Activated naive CD8-positive, alpha-beta T cell (primary cell): ENCODE data around the gene UNC45A.
"Not testable (repeated sequence)": the region's sequence is repeated elsewhere in the genome, so short reads cannot be mapped to it uniquely, and the experiment has no call there.

Source experiments
- H3K27ac Mint-ChIP-seq: one replicate; pipeline ENCODE4 v1.8.0; 2021; ENCODE audit warnings: mixed read lengths
- H3K27me3 Mint-ChIP-seq: one replicate; pipeline ENCODE4 v1.8.0; 2021; ENCODE audit warnings: mixed read lengths
- H3K36me3 Mint-ChIP-seq: one replicate; pipeline ENCODE4 v1.8.0; 2021; ENCODE audit warnings: mixed read lengths
- H3K4me1 Mint-ChIP-seq: one replicate; pipeline ENCODE4 v1.8.0; 2021; ENCODE audit warnings: low read depth, mixed read lengths
- H3K4me3 Mint-ChIP-seq: one replicate; pipeline ENCODE4 v1.8.0; 2021; ENCODE audit warnings: mild to moderate bottlenecking, mixed read lengths
- H3K9me3 Mint-ChIP-seq: one replicate; pipeline ENCODE4 v1.8.0; 2021; ENCODE audit warnings: low read depth, mixed read lengths

Gene UNC45A

GRCh38 chr15:90922712-90923322, 12.3 kb upstream of the UNC45A start:
- H3K4me3 Mint-ChIP-seq, H3K27me3 Mint-ChIP-seq, H3K9me3 Mint-ChIP-seq, H3K27ac Mint-ChIP-seq, H3K4me1 Mint-ChIP-seq, H3K36me3 Mint-ChIP-seq: not testable (repeated sequence)

DNA sequence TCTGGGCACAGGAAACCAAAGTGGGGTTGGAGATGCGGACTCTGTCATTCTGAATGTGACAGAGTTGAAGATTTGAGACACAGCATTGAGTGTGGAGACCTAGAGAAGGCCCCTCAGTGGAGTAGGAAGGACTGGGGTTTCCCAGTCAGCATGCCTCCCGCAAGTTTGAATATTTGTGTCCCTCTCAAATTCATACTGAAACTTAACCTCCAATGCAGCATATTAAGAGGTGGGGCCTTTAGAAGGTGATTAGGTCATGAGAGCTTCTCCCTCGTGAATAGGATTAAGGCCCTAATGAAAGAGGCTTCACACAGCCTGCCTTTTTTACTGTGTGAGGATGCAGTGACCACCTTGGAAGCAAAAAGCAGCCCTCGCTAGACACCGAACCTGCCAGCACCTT, 10.7 kb upstream of the UNC45A start:
- no peaks in the 10 kb centered on the region for H3K27me3 Mint-ChIP-seq
- no peaks in the 10 kb centered on the region for H3K9me3 Mint-ChIP-seq
- no peak overlapping the region for H3K27ac Mint-ChIP-seq
- H3K36me3 Mint-ChIP-seq, result peaks cover 5% of the 10 kb centered on the region
- H3K4me3 Mint-ChIP-seq, result no peak overlapping the region
- H3K4me1 Mint-ChIP-seq, result peaks cover 7% of the 10 kb centered on the region

DNA sequence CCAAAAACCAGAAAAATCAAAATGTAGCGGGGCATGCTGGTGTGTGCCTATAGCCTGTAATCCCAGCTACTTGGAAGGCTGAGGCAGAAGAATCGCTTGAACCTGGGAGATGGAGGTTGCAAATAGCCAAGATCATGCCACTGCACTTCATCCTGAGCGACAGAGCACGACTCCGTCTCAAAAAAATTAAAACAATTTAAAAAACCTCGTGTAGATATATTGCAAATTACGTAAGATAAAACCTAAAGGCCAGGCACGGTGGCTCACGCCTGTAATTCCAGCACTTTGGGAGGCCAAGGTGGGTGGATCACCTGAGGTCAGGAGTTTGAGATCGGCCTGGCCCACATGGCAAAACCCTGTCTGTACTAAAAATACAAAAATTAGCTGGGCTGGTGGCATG, 8.3 kb upstream of the UNC45A start:
- H3K27ac Mint-ChIP-seq, H3K4me3 Mint-ChIP-seq: not testable (repeated sequence)

GRCh38 chr15:90928106-90928505, 7.0 kb upstream of the UNC45A start:
- not testable (repeated sequence) for H3K27ac Mint-ChIP-seq, H3K27me3 Mint-ChIP-seq, H3K9me3 Mint-ChIP-seq, H3K36me3 Mint-ChIP-seq
- H3K4me1 Mint-ChIP-seq, result peaks cover 30% of the 10 kb centered on the region
- H3K4me3 Mint-ChIP-seq, result peak overlapping the region; percentile 51

More for the DNA sequence above, 8.3 kb upstream of the UNC45A start:
- H3K27me3 Mint-ChIP-seq, H3K9me3 Mint-ChIP-seq, H3K36me3 Mint-ChIP-seq: not testable (repeated sequence)
- peaks cover 25% of the 10 kb centered on the region for H3K4me1 Mint-ChIP-seq

- no peaks in the 10 kb centered on the region for H3K27me3 Mint-ChIP-seq
- H3K4me1 Mint-ChIP-seq, result peaks cover 34% of the 10 kb centered on the region
- H3K27ac Mint-ChIP-seq, result peak overlapping the region; percentile 98
- no peaks in the 10 kb centered on the region for H3K36me3 Mint-ChIP-seq
- peak overlapping the region; percentile 98 for H3K4me3 Mint-ChIP-seq
- H3K9me3 Mint-ChIP-seq, result no peaks in the 10 kb centered on the region
These were observed 5.7 kb upstream of the UNC45A start for GRCh38 chr15:90929246-90930019.

- H3K36me3 Mint-ChIP-seq, result no peaks in the 10 kb centered on the region
- peak overlapping the region; percentile 98 for H3K4me3 Mint-ChIP-seq
- H3K9me3 Mint-ChIP-seq, result no peaks in the 10 kb centered on the region
- peaks cover 35% of the 10 kb centered on the region for H3K4me1 Mint-ChIP-seq
- H3K27ac Mint-ChIP-seq, result peak overlapping the region; percentile 98
- no peaks in the 10 kb centered on the region for H3K27me3 Mint-ChIP-seq
These were observed 4.1 kb upstream of the UNC45A start for GRCh38 chr15:90930861-90931574.

- Mint-ChIP-seq H3K27me3 (no peaks in the 10 kb centered on the region), H3K9me3 (no peaks in the 10 kb centered on the region), H3K27ac (peak overlapping the region; percentile 98), H3K36me3 (peaks cover 3% of the 10 kb centered on the region), H3K4me3 (peak overlapping the region; percentile 98), H3K4me1 (peaks cover 40% of the 10 kb centered on the region)
These were observed 3.6 kb upstream of the UNC45A start for GRCh38 chr15:90931575-90931827.

DNA sequence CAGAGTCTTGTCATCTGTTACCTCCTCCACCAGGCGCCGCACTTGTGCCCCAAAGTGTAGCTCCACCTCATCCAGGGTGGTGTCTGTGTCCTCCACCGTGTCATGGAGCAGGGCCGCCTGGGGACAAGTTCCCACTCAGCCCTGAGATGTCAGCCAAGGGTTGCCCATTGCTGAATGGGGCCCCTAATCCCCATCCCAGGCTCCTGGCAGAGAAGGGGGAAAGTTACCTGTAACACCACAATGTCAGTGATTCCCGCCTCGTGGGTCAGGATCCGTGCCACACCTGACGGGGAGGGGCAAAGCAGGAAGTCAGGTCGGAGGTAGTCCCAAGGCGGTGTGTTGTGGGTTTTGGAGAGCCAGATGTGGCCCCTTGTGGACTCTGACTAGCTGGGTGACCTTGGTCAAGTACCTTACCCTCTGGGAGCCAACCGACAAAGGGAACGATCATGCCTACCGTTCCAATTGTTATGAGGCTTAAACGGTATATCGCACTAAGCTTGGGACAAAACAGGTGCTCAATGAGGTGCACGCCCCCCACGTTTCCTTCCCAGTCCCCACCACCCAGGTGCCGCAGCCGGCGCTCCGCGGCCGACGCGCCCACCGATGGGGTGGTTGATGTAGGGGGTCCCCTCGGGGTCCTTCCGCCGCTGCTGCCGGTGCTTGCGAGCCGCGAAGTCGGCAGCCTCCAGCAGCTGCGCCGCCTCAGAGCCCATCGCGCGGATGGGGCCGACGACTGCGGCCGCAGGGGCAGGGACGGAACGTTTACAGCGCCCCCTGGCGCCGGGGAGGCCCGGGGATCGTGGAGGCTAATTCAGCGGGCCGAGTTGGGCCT, 3.0 kb upstream of the UNC45A start, which contains the start of gene HDDC3:
HDDC3 (minus strand) TSS at position 722 of the 832 bp plus-strand sequence; CDS start at position 713, 9 bp downstream.
- Mint-ChIP-seq H3K9me3 (no peaks in the 10 kb centered on the region), H3K4me3 (peak within 1 kb of the TSS; percentile 98), H3K4me1 (peaks cover 44% of the 10 kb centered on the region), H3K36me3 (peaks cover 3% of the 10 kb centered on the region), H3K27me3 (no peaks in the 10 kb centered on the region), H3K27ac (peak within 1 kb of the TSS; percentile 98)

DNA sequence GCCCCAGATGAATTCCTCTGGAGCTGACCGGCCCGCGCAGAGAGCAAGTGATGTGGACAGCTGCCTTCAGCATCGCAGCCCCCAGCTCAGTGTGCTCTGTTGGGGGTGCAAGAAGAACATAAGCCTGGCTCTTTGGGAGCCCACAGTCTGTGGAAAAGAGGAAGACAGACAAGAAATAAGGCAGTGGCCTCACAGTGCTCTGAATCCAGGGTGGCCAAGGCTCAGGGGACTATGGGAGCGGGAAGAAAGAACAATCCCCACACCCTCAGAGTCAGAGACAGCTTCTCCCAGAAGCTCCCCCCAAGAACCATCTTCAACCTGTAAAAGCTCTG, 2.5 kb upstream of the UNC45A start:
- H3K4me3 Mint-ChIP-seq, result peak overlapping the region; percentile 98
- peaks cover 44% of the 10 kb centered on the region for H3K4me1 Mint-ChIP-seq
- H3K27ac Mint-ChIP-seq, result peak overlapping the region; percentile 94
- H3K9me3 Mint-ChIP-seq, result no peaks in the 10 kb centered on the region
- peaks cover 3% of the 10 kb centered on the region for H3K36me3 Mint-ChIP-seq
- no peaks in the 10 kb centered on the region for H3K27me3 Mint-ChIP-seq

DNA sequence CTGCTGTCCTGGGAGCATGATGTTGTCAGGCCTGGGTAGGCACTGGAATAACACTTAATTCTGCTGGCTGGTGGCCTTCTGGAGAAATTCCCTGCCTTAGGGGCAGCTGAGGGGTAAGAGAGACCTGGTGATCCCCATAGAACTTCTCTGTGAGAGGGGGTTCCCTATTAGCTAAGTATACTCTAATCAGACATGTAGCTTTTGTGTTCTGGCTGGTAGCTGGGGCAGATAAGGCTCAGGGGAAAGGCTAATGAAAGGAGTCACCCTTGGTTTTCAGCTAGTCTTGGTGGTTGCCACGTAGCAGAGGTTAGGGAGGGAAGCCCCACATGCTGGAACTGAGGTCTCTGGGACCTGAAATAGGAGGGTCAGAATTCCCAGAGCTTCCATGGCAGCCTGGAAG, 1.8 kb upstream of the UNC45A start:
- H3K9me3 Mint-ChIP-seq, result no peaks in the 10 kb centered on the region
- no peak overlapping the region for H3K27ac Mint-ChIP-seq
- no peaks in the 10 kb centered on the region for H3K27me3 Mint-ChIP-seq
- peak overlapping the region; percentile 63 for H3K4me3 Mint-ChIP-seq
- H3K36me3 Mint-ChIP-seq, result peaks cover 3% of the 10 kb centered on the region
- H3K4me1 Mint-ChIP-seq, result peaks cover 43% of the 10 kb centered on the region

GRCh38 chr15:90934256-90934948, 683 bp upstream of the UNC45A start:
- peak overlapping the region; percentile 91 for H3K27ac Mint-ChIP-seq
- no peaks in the 10 kb centered on the region for H3K27me3 Mint-ChIP-seq
- peaks cover 39% of the 10 kb centered on the region for H3K4me1 Mint-ChIP-seq
- H3K9me3 Mint-ChIP-seq, result no peaks in the 10 kb centered on the region
- peaks cover 3% of the 10 kb centered on the region for H3K36me3 Mint-ChIP-seq
- H3K4me3 Mint-ChIP-seq, result peak overlapping the region; percentile 91

DNA sequence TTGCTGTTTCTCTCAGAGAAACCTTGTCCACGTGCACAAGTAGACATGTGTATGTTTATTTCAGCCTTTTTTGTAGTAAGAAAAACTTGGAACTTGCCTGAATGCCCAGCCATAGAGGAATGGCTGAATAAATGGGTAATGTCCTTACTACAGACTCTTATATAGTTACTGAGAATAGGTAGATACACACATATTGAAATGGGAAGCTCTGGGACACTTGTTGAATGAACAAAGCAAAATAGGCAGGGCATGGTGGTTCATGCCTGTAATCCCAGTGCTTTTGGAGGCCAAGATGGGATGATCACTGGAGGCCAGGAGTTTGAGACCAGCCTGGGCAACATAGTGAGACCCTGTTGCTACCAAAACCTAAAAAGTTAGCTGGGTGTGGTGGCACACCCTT, 1.7 kb downstream of the UNC45A start:
- Mint-ChIP-seq H3K4me1 (peaks cover 20% of the 10 kb centered on the region), H3K36me3 (peaks cover 3% of the 10 kb centered on the region), H3K9me3 (no peaks in the 10 kb centered on the region), H3K4me3 (peak overlapping the region; percentile 91), H3K27me3 (no peaks in the 10 kb centered on the region), H3K27ac (peak overlapping the region; percentile 50)

DNA sequence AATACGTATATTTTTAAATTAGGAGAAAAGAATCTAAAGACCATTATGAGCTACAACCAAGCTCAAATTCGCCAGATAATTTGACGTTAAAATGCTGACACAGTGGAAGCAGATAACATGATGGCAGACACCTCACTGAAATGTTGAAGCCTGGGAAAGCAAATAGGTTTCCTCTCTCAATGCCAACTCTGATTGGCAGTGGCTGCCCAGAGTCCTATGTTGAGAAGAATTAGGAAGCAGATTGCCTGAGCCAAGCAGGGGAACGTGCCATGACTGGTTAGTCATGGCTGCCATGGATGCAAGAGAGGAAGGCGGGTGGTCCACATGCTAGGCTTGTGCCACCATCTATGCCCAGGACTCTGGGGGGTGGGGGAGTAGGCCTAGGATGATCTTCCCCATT, 3.2 kb downstream of the UNC45A start:
- Mint-ChIP-seq H3K4me1 (peaks cover 15% of the 10 kb centered on the region), H3K36me3 (peaks cover 3% of the 10 kb centered on the region), H3K27ac (no peak overlapping the region), H3K4me3 (no peak overlapping the region), H3K9me3 (no peaks in the 10 kb centered on the region), H3K27me3 (no peaks in the 10 kb centered on the region)

DNA sequence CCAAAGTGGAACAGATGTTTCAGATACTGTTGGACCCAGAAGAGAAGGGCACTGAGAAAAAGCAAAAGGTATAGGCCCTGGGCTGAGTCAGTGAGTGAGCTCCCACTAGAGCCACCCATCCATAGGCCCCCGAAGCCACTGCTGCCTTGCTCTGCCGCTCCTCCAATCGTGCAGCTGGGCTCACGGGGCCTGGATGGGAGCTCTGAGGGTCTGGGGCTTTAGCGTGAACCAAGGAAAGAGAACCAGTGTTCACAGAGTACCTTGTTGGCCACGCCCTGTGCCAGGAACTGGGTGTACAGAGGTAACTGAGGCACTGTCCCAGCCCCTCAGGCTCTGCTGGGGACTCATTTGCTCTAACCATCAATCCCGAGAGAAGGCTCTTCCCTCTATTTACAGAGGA, 4.7 kb downstream of the UNC45A start:
- Mint-ChIP-seq H3K9me3 (no peaks in the 10 kb centered on the region), H3K4me3 (no peak overlapping the region), H3K36me3 (peaks cover 3% of the 10 kb centered on the region), H3K27me3 (no peaks in the 10 kb centered on the region), H3K27ac (no peak overlapping the region), H3K4me1 (peaks cover 11% of the 10 kb centered on the region)
